ENCODE measurements around the gene VASN.
"Not testable (repeated sequence)": the region's sequence is repeated elsewhere in the genome, so short reads cannot be mapped to it uniquely, and the experiment has no call there.

The VASN gene

DNA sequence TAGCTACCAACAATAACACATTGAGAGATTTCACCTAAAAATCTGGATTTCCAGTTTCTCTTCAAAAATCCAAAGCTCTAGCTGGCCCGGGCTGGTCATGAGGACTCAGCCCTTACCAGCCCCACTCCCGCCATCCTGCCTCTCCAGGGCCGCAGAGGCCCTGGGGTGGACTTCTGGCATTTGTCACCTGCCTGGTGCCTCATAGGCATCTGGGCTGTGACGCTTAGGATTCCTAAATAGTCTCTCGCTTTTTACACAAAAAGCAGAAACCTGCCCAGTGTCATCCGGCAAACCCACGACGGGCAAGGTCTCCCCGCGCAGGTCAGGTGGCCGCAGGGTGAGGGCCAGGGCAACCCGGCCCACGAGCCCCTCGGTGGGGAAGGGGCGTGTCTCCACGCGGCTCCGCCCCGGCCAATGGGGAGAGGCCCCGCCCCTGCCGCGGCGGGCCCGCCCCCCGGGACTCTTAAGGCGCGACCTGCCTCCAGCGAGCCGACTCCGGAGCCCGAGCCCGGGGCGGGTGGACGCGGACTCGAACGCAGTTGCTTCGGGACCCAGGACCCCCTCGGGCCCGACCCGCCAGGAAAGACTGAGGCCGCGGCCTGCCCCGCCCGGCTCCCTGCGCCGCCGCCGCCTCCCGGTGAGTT is at the start of gene VASN:
Gene VASN, plus strand, starts transcription at position 492 of the 644 bp plus-strand sequence. CDS start 9,030 bp downstream, outside the sequence.
- DNase-seq (ENCODE audit: low read depth in 2 of 2), result peak; percentile 36 to 50

DNA sequence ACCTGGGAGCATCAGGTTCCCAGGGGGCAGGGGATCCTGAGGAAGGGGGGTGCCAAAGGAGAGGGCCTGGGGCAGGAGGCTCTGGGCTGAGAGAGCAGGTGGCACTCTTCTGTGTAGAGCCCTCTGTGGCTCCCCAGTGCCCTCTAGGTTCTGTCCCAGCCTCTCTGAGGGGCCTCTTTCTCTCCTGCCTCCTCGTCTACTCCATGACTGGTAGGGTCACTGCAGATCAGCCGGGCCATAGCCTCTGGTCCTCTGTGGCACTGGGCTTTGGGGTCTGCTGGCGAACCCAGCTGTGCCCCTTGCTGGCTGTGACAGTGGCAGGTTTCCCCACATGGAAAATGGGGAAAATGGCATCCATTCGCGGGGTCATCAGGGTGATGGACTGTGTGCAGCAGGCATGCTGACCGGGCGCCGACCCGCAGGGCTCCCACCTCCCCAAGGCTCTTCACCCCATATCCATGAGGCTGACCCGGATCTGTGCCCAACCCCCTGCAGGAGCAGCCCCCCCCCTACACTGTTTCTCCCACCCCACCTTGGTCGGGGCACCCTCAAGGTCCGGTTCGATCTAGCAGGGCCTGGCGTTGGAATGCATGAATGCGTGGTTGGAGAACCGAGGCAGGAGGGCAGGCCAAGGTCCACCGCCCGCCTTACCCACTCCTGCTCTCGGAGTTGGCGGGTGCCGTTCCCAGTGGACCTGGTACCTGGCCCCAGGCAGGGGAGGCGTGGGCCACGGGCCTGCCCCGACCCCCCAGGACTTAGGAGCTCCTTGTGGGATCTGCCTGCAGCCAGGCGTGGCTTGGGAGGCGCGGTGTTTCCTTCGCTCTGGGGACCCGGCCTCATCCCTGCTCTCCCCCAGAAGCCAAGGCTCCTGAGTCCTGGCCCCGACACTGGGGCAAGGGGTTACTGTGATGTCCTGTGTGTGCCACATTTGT is 49.3 kb upstream of the VASN start:
- DNase-seq (ENCODE audit: low read depth in 2 of 2), result no peak

DNA sequence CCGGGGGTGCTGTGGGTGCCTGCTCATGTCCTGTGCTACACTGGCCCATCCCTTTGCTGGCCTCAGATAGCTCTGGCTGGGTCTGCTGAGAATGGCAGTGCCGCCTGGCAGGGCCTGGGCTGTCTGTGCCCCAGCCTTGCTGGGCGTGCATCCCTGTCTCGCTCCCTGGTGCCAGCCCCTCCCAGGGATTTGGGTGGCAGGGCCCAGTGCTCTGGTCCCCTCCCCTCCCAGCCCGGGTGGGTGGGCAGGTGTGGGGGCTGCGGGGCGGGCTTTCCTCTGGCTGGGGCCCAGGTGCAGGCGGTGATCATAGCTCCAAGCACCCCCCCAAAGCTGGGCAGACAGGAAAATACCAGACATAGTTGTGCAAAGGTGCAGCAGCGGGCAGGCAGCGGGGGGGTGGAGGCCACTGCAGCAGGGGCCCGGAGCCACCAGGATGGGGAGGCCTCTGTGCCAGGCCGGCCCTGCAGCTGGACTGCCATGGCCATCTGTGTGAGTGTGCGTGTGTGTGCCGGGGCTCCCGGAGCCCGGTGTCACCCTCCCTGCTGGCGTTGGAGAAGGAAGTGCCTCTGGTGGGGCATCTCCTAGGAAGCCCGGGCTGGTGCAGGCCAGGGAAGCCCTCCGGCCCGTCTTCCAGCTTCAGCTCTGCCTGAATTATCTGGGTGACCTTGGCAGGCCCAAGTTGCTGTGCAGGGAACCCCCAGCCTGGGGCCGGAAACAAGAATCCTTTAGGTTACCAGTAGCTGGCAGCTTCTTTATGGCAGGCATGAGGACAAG is 48.4 kb upstream of the VASN start:
- DNase-seq (ENCODE audit: low read depth in 2 of 2), result no peak

DNA sequence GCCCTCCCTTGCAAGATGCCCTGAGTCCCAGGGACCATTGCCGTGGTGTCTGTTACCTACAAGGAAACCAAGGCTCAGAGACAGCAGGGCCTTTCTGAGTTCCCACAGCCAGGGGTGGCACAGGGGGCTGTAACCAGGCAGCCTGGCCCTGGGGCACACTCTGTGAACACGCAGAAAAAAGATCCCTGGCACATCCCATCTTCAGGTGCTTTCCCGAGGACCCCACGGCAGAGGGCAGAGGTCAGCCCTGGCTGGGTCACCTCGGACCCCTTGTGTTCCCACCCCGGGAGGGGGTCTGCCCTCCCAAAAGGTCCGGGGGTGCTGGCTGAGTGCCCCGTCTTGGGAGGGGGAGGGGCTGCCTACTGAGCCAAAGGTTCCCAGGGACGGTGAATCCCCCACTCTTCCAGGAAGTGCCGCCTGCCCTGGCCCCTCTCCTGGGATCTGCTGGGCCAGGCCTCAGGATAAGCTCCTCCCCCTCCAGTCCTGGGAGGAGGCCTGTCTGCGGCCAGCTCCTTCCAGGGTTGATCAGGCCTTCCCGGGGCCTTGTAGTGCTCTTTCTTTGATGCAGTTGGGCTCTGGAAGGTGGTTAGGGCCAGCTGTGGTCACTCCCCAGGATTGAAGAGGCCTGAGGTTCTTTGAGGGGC is 47.7 kb upstream of the VASN start:
- no peak for DNase-seq (ENCODE audit: low read depth in 2 of 2)

DNA sequence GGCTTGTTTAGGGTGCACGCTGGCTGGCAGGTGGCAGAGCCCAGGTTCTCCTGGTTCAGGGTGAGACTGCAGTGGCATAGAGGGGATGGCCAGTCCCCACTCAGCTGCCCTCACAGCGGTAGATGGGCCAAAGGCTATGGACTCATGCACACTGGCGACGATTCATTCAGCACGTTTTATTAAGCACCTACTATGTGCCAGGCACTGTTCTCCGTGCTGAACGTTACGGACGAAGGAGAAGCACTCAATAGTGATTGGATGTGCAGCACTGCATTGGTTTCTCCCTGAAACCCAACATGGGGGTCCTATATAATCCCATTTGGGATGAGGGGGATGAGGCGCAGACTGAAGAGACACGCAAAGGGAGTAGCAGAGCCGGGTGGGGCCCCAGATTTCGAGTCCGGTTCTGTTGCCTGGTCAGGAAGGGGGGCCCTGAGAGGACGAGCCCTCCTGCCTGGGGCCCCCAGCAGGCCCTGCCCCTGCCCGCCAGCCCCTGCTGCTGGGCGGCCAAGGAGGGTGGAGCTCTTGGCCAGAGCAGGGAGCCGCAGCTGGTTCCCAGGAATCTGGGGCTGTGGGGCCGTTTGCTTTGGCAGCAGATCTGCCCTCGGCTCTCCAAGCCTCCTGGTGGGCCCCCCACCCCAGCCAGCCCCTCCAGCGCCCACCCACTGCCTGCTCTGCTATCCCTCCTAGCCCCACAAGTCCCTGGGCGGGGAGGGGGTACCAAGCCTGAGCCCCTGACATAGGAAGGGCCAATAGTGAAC is 47.0 kb upstream of the VASN start:
- no peak for DNase-seq (ENCODE audit: low read depth in 2 of 2)

DNA sequence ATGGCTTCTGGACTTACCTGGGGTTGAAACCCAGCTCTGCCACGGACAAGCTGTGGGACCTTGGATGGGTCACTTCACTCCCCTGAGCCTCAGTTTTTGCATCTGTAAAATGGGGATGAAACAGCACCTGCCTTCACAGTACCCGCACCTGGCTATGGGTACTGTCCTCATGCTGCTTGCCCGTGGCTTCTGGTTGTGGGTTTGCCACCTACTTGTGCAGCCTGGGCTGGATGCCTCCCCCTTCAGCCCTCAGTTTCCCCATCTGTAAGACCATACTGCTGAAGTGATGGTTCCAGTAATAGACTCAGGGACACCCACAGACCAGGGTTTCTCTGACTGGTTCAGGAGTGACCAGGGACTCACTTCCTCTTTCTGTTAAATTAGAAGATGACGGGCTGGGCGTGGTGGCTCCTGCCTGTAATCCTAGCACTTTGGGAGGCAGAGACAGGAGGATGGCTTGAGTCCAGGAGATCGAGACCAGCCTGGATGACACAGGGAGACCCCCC is 46.3 kb upstream of the VASN start:
- DNase-seq (ENCODE audit: low read depth in 2 of 2), result no peak

DNA sequence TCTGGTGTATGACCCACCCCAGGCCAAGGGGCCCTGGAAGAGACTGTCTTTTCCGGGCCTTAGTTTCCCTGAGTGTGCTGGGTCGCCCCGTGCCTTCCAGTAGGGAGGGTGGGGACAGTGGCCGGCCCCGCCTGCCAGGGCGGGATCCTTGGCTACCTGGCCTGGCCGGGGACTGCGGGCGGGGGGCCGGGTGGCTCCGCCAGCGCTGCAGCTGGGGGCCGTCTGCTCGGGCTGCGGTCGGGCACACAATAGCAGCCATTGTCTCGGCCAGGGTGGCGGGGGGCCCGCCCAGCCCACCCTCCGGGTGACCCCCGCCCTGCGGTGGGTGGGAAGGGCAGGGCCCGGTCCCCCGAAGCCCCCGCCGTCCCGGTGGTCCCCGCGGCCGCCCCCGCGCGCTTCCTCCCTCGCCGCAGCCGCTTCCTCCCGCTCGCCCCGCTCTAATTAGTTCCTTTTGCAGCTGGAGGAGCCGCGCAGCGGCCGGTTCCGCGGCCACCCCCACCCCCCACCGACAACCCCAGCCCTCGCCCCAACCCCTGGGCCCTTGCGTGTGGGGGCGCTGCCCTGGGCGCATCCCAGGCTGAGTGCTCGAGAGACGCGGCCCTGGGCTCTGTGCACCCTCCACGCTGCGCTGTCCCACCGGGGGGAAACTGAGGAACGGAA is 44.1 kb upstream of the VASN start:
- no peak for DNase-seq (ENCODE audit: low read depth in 2 of 2)

DNA sequence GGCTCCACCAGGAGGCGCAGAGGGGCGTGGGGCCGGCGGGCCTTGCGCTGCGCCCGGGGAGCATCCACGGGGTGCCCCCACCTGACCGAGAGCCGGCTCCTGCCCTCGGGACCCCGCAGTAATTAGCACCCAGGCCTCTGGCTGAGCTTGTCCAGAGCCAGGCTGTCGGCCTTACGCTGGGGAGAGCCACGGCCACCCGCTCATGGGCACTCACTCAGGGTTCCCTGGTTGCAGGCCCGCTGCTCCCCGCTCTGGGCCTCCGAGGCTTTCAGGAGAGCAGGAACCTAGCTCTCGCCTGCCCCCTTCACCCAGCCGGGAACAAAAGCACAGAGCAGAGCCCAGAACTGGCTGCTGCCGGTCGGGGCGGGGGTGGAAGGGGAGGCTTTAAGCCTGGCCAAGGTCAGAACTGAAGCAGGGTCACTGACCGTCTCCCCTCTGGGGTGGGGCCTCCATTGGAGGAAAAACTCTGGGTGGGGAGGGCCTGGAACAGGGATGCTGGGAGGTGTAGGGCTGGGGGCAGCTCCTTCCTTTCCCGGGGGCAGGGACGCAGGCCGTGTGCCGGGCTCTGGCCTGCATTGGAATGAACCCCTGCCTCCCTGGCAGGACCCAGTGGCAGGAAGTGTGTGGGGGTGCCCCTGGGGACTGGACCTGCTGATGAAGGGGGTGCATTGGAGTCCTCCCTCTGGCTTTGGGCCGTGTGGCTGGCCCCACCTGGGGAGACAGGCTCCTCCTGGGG is 43.4 kb upstream of the VASN start:
- no peak for DNase-seq (ENCODE audit: low read depth in 2 of 2)

DNA sequence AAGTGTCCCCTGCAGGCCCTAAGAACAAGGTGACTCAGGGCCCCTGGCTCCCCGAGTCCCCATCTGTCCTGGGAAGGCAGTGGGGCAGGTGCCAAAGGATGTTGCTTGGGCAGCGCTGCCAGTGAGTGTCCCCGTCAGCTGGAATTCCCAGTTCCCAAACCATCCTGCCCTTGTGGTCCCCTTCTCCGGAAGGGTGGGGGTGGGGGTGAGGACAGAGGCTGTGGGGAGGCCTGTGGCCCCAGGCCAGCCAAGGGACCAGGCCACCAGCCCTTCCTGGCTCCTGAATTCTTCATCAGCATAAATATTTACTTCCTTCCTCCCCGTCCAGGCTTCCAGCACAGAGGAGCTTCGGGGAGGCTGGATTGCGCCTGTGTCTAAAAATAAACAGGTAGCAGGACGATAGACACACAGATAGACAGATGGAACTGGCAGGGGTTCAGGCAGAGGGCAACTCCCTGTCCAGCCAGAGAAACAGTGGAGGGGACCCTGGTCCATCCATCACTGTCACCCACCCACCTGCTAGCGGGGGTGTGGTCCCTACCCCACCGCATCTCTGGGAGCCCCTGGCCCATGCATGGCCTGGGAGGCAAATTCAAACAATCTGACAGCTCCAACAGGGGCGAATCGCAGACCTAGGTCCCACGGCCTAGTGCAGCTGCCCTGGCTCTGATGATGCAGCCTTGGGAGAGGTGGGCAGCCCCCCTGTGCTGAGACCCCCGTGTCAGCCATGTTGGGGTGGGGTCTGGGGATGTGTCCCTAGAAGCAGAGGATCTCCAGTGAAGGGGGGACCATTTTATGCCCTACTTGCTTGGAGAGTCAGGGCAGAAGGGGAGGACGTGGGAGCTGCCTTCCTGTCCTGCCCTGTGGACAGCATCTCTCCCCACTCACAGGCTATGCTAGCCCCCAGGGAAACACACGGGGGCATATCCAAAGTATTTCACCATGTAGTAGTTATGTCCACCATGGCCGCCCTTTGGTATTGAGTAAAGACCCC is 42.6 kb upstream of the VASN start:
- no peak for DNase-seq (ENCODE audit: low read depth in 2 of 2)

DNA sequence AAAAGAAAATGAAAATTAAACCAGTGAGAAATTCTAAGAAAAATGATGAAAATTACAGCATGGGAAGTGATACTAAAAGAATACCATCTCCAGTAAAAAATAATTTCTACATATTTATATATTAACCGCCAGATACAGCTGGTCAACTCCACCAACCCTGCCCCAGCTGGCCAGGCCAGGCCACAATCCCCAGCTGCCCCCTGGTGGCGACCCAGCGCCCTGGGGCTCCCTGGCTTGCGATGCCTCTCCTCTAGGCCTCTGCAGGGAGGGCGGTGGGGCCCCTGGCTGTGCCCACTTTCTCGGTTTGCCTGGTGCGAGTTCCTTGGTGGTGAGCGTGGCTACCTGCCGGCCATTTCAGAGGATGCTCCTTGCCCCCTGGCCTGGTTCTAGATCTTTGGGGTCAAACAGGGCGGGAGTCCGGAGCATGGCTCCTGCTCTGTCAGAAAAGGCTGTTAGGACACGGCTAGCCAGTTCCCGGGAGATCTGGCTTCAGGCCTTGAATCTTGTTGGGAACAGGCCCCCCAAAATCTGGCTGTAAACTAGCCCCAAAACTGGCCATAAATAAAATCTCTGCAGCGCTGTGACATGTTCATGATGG is 41.3 kb upstream of the VASN start:
- peak in 1 of 2 donors; percentile 58 for DNase-seq (ENCODE audit: low read depth in 2 of 2)

DNA sequence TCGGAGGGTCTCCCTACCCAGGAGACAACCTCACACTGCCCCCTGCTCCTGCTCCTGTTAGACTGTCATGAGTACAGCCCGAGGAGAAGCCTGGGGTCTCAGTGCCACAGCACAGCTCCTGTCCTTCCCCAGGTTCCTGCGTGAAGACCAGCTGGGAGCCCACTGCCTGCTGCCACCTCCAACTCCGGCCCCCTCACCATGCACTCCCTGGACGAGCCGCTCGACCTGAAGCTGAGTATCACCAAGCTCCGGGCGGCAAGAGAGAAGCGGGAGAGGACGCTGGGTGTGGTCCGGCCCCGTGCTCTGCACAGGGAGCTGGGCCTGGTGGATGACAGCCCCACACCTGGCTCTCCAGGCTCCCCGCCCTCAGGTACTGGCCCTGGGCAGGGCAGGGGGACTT is 39.6 kb upstream of the VASN start:
- DNase-seq (ENCODE audit: low read depth in 2 of 2), result no peak

DNA sequence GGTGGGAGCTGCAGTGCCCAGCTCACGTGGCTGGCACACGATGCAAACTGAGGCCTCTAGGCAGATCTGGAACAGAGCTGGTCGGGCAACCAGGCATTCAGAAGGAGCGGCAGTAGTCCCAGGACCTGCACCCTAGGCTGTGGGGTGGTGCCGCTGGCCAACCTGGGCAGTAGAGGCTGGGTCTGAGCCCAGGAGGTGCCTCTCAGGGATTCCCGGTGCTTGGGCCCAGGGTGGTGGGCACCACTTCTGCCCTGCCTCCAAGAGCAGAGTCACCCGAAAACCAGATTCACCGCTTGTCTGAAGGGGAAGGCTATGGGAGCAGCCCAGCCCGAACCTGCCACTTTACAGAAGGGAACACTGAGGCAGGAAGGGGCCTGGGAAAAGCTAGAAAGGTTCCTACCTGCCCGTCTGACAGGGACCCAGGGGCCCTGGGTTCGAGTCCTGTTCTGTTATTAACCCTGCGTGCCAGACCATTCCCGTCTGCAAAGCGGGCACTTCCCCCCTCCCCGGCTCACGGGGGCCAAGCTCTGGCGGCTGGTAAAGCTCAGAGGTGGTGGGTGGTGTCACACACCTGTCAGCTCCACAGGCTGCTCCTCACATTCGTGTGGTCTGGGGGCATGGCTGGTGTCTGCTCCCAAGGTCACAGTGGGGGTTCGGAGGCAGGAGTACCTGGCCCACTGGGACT is 38.9 kb upstream of the VASN start:
- no peak for DNase-seq (ENCODE audit: low read depth in 2 of 2)

DNA sequence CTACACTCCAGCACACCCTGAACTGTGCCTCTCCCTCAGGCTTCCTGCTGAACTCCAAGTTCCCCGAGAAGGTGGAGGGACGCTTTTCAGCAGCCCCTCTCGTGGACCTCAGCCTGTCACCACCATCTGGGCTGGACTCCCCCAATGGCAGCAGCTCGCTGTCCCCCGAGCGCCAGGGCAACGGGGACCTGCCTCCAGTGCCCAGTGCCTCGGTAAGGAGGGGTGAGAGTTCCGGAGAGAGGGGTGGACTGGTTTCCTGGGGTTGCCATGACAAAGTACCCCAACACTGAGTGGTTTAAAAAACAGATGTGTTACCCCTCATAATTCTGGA is 38.4 kb upstream of the VASN start:
- DNase-seq (ENCODE audit: low read depth in 2 of 2), result no peak

DNA sequence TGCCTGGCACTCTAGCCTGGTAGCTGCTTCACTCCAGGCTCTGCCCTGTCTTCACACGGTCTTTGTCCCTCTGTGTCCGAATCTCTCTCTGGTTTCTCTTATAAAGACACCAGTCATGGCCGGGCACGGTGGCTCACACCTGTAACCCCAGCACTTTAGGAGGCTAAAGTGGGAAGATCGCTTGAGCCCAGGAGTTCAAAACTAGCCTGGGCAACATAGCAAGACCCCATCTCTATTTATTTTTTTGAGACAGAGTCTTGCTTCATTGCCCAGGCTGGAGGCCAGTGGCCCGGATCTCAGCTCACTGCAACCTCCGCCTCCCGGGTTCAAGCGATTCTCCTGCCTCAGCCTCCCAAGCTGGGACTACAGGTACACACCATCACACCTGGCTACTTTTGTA is 37.9 kb upstream of the VASN start:
- DNase-seq (ENCODE audit: low read depth in 2 of 2), result not testable (repeated sequence)

DNA sequence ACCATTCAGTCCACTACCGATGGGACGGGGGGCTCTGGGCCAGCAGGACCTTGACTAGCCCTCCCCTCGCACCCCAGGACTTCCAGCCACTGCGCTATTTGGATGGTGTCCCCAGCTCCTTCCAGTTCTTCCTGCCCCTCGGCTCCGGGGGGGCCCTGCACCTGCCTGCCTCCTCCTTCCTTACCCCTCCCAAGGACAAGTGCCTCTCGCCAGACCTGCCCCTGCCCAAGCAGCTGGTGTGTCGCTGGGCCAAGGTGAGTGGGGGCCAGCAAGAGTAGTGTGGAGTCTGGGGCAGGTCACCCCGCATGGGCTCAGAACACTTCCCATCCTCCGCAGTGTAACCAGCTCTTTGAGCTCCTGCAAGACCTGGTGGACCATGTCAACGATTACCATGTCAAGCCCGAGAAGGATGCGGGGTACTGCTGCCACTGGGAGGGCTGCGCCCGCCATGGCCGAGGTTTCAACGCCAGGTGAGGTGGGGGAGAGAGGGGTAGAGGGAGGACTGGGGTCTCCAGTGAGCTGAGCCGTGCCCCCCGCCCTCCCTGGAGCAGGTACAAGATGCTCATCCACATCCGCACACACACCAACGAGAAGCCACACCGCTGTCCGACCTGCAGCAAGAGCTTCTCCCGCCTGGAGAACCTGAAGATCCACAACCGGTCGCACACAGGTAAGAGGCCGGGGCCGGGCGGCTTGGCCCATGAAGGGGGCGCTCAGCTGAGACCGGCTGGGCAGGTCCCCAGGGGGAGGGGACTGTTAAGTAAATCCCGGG is 36.7 kb upstream of the VASN start:
- no peak for DNase-seq (ENCODE audit: low read depth in 2 of 2)

DNA sequence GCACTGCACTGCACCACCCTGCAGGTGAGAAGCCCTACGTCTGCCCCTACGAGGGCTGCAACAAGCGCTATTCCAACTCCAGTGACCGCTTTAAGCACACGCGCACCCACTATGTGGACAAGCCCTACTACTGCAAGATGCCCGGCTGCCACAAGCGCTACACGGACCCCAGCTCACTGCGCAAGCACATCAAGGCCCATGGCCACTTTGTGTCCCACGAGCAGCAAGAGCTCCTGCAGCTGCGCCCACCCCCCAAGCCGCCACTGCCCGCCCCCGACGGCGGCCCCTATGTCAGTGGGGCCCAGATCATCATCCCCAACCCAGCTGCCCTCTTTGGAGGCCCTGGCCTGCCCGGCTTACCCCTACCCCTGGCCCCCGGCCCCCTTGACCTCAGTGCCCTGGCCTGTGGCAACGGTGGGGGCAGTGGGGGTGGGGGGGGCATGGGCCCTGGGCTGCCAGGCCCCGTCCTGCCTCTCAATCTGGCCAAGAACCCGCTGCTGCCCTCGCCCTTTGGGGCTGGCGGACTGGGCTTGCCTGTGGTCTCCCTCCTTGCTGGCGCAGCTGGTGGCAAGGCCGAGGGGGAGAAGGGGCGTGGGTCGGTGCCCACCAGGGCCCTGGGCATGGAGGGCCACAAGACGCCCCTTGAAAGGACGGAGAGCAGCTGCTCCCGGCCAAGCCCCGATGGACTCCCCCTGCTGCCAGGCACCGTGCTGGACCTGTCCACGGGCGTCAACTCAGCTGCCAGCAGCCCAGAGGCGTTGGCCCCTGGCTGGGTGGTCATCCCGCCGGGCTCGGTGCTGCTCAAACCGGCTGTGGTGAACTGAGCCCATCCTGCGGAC is 34.7 kb upstream of the VASN start:
- DNase-seq (ENCODE audit: low read depth in 2 of 2), result no peak

Data from stimulated activated CD8-positive, alpha-beta memory T cell treated with anti-CD3 and anti-CD28 coated beads, Interleukin-7, amount 100 ng/mL, for 1 hour (primary cell).